Suprapubic skin (tissue), 4 donors: ENCODE data around the gene DRAM2. TPM values are rescaled to one million over a fixed set of nuclear protein-coding genes. Genes with fewer than 3 reads are reported as not detected.

Source experiments
- DNase-seq, 2 donors: peaks; one replicate each; pipeline ENCODE4 v3.0.0-alpha.2; 2019; ENCODE audit warnings: low spot score in 2 of 2
- H3K27ac ChIP-seq: fragments of 200-600 bp; sonication (generic); one replicate; pipeline ENCODE4 v1.5.1; 2019
- H3K27me3 ChIP-seq: fragments of 200-600 bp; sonication (generic); one replicate; pipeline ENCODE4 v1.5.1; 2019
- H3K36me3 ChIP-seq: fragments of 200-600 bp; sonication (generic); one replicate; pipeline ENCODE4 v1.5.1; 2019
- H3K4me1 ChIP-seq: fragments of 200-600 bp; sonication (generic); one replicate; pipeline ENCODE4 v1.5.1; 2019
- H3K4me3 ChIP-seq: fragments of 200-600 bp; sonication (generic); one replicate; pipeline ENCODE4 v1.5.1; 2019; ENCODE audit warnings: mild to moderate bottlenecking
- H3K9me3 ChIP-seq: fragments of 200-600 bp; sonication (generic); one replicate; pipeline ENCODE4 v1.5.1; 2019
- EP300 ChIP-seq: sonication (generic); formaldehyde crosslinking; IDR thresholded peaks from one replicate; pipeline ENCODE4 v1.6.1; 2017; ENCODE audit warnings: antibody characterized with exemption
- POLR2A ChIP-seq, 2 donors: fragments of 450-650 bp; IDR thresholded peaks; one replicate each; pipeline ENCODE4 v1.6.1; 2017; ENCODE audit warnings: antibody characterized with exemption in 2 of 2, mild to moderate bottlenecking in 2 of 2, moderate library complexity in 2 of 2
- POLR2AphosphoS5 ChIP-seq, 3 donors: sonication (generic); formaldehyde crosslinking; IDR thresholded peaks; one replicate each; pipeline ENCODE4 v1.6.1; 2017; ENCODE audit warnings: antibody characterized with exemption in 3 of 3
- WGBS: methylation state at CpG from one replicate; pipeline ENCODE4 v1.1.5; 2018; 5-methylcytosine and 5-hydroxymethylcytosine counted together
- total RNA-seq, 4 donors: library from RNA; depleted of rRNA; stranded (reverse); fragments of >200 nt; gene quantifications; one replicate each; pipeline ENCODE4 v1.1.0, GENCODE V29; 2016
- TF ChIP-seq, protein P1 (sequence below), 2 donors: fragments of 200-600 bp in 1 of 2; fragments of 450-650 bp in 1 of 2; sonication (generic) in 1 of 2; IDR thresholded peaks; one replicate each; pipeline ENCODE4 v1.5.1; 2016 to 2019; ENCODE audit warnings: antibody characterized with exemption in 2 of 2, mild to moderate bottlenecking in 1 of 2, moderate library complexity in 1 of 2

Gene DRAM2
- total RNA-seq = 10 to 100 TPM; 24.4 to 37.1 (median 31.1) TPM

DNA sequence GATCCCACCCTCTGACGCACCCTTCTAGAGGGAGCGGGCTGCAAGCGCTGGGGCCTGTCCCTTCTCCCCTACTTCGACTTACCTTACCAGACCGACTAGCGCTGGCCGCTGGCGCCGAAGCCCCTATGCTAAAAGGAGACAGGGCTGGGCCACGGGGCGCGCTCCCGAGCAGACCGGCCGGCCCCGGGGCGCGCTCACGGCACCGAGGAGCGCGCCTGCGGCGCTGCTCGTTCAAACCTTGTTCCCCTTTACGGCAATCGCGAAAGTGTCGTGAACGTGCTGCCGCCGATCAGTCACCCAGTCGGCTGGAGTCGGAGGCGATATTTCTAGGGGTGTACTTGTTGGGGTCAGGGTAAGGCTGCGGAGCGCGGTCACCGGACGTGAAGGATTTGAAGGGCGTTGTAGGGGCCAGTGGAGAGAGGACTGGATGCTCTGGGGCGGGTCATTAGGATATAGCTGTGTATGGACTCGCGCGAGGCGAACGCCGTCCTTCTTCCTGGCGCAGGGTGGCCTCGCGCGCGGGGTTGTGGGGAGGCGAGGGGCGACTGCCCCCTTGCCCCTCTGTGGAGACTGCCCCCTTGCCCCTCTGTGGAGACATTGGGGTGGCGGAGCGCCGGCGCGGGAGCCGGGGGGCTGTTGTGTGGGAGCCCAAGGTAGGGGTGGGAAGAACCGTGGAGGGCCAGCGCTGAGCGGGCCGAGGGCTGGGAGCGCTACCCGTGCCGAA lies at the start of gene DRAM2, which contains the start of gene CEPT1:
TSS of gene DRAM2 (minus strand) at position 138 of the 724 bp plus-strand sequence. CDS start 8,539 bp downstream, outside the sequence.
TSS of gene CEPT1 (plus strand) at position 268 of the 724 bp plus-strand sequence. CDS start 7,492 bp downstream, outside the sequence.
- TF ChIP-seq EP300 (no peak), POLR2AphosphoS5 (IDR thresholded peaks at IDR 0.05) (no peak), POLR2A (IDR thresholded peaks at IDR 0.05) (peak in 1 of 2 donors; percentile 50)
- TF ChIP-seq, protein P1, sequence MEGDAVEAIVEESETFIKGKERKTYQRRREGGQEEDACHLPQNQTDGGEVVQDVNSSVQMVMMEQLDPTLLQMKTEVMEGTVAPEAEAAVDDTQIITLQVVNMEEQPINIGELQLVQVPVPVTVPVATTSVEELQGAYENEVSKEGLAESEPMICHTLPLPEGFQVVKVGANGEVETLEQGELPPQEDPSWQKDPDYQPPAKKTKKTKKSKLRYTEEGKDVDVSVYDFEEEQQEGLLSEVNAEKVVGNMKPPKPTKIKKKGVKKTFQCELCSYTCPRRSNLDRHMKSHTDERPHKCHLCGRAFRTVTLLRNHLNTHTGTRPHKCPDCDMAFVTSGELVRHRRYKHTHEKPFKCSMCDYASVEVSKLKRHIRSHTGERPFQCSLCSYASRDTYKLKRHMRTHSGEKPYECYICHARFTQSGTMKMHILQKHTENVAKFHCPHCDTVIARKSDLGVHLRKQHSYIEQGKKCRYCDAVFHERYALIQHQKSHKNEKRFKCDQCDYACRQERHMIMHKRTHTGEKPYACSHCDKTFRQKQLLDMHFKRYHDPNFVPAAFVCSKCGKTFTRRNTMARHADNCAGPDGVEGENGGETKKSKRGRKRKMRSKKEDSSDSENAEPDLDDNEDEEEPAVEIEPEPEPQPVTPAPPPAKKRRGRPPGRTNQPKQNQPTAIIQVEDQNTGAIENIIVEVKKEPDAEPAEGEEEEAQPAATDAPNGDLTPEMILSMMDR (IDR thresholded peaks at IDR 0.05) = no peak

DNA sequence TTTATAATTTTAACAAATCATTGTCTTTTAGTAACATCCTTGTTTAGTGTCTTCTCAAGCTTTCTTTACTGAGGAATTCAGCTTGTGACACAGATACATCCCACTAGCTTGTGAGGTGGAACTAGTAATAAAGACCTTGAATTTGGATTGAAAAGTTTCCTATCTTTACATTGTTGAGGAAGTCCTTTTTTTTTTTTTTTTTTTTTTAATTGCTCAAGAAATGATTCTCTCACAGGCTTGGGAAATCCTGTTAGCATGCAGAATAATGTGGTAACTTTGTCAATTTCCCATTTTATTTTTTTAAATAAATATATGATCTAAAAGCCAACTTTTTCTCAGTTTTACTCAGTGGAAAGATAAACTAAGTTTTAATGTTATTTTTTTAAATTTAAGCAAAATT lies 44.8 kb upstream of the DRAM2 start:
- H3K4me1 ChIP-seq = peaks cover 9% of the 10 kb centered on the region
- no peaks in the 10 kb centered on the region for H3K27me3 ChIP-seq
- no peaks in the 10 kb centered on the region for H3K9me3 ChIP-seq
- H3K4me3 ChIP-seq = no peak overlapping the region
- no peak overlapping the region for H3K27ac ChIP-seq
- no peak for TF ChIP-seq EP300
- TF ChIP-seq POLR2A (IDR thresholded peaks at IDR 0.05) = no peak
- TF ChIP-seq POLR2AphosphoS5 (IDR thresholded peaks at IDR 0.05) = no peak
- TF ChIP-seq, protein P1 (IDR thresholded peaks at IDR 0.05) = no peak
- no peak for DNase-seq
- H3K36me3 ChIP-seq = peaks cover 47% of the 10 kb centered on the region

More for the DNA sequence above, at the start of gene DRAM2, which contains the start of gene CEPT1:
- Histone ChIP-seq H3K27ac (peak within 1 kb of the TSS; percentile 92), H3K4me3 (peak within 1 kb of the TSS; percentile 72), H3K36me3 (peaks cover 5% of the 10 kb centered on the region), H3K4me1 (peaks cover 44% of the 10 kb centered on the region), H3K9me3 (no peaks in the 10 kb centered on the region), H3K27me3 (no peaks in the 10 kb centered on the region)
- WGBS = 0% methylated on average over 29 of the region's 68 CpGs
- DNase-seq = peak; percentile 95

GRCh38 chr1:111183308-111184069 lies 43.6 kb upstream of the DRAM2 start:
- WGBS = 83% methylated on average over 6 of the region's 6 CpGs
- TF ChIP-seq EP300 (no peak), POLR2AphosphoS5 (IDR thresholded peaks at IDR 0.05) (no peak), POLR2A (IDR thresholded peaks at IDR 0.05) (no peak)
- TF ChIP-seq, protein P1 (IDR thresholded peaks at IDR 0.05) = no peak
- H3K4me3 ChIP-seq = no peak overlapping the region
- H3K27ac ChIP-seq = no peak overlapping the region
- DNase-seq = no peak
- peaks cover 9% of the 10 kb centered on the region for H3K4me1 ChIP-seq
- peaks cover 43% of the 10 kb centered on the region for H3K36me3 ChIP-seq
- no peaks in the 10 kb centered on the region for H3K9me3 ChIP-seq
- no peaks in the 10 kb centered on the region for H3K27me3 ChIP-seq

DNA sequence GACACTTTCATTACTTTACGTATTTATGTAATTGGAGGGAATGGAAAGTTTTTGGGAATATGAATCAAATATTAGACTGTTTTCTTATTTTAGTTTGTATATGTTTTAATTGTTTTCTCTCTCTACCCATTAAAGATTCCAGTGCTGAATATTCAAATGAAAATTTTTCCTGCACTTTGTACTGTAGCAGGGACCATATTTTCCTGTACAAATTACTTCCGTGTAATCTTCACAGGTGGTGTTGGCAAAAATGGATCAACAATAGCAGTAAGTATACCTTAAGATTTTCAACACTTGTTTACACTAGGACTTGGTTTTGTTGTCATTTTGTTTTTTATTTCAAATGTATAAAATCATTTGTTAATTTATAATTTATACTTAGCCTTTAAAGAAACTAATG lies 42.2 kb upstream of the DRAM2 start:
- H3K9me3 ChIP-seq = no peaks in the 10 kb centered on the region
- DNase-seq = no peak
- H3K27me3 ChIP-seq = no peaks in the 10 kb centered on the region
- H3K27ac ChIP-seq = no peak overlapping the region
- peaks cover 32% of the 10 kb centered on the region for H3K36me3 ChIP-seq
- H3K4me1 ChIP-seq = peaks cover 9% of the 10 kb centered on the region
- TF ChIP-seq POLR2AphosphoS5 (IDR thresholded peaks at IDR 0.05) (no peak), POLR2A (IDR thresholded peaks at IDR 0.05) (no peak), EP300 (no peak)
- TF ChIP-seq, protein P1 (IDR thresholded peaks at IDR 0.05) = no peak
- WGBS = 98% methylated on average over 2 of the region's 2 CpGs
- H3K4me3 ChIP-seq = no peak overlapping the region

- Histone ChIP-seq H3K27me3 (no peaks in the 10 kb centered on the region), H3K4me3 (no peak overlapping the region), H3K9me3 (no peaks in the 10 kb centered on the region), H3K36me3 (peaks cover 30% of the 10 kb centered on the region), H3K27ac (no peak overlapping the region), H3K4me1 (peaks cover 9% of the 10 kb centered on the region)
- TF ChIP-seq, protein P1 (IDR thresholded peaks at IDR 0.05) = no peak
- no peak for TF ChIP-seq POLR2A (IDR thresholded peaks at IDR 0.05)
- TF ChIP-seq EP300 = no peak
- TF ChIP-seq POLR2AphosphoS5 (IDR thresholded peaks at IDR 0.05) = no peak
- no peak for DNase-seq
These were observed 40.2 kb upstream of the DRAM2 start for GRCh38 chr1:111179968-111180533.
